SK-MEL-5 (cell line): ENCODE results near the gene MAP2K3. TPM values are rescaled to one million over a fixed set of nuclear protein-coding genes. Genes with fewer than 3 reads are reported as not detected.
"Not testable (repeated sequence)": the region's sequence is repeated elsewhere in the genome, so short reads cannot be mapped to it uniquely, and the experiment has no call there.

ENCODE experiments used
- DNase-seq: peaks from one replicate; pipeline ENCODE4 v3.0.0-alpha.2; 2016; ENCODE audit warnings: low read depth, low spot score
- in situ Hi-C: cut with HindIII; loops from 2 replicates; pipeline ENCODE4 v1.10.0; 2016; ENCODE audit warnings: low sequenced_read_pairs, high pct_unique_total_duplicates, low pct_unique_long_range_greater_than_20kb
- total RNA-seq: library from RNA; depleted of rRNA; stranded (reverse); fragments of >200 nt; shearing (Covaris generic); gene quantifications from 2 replicates; pipeline ENCODE4 v1.2.3, GENCODE V29; 2014

Gene MAP2K3
- total RNA-seq, 1 experiment from 2014 or later, result 28.7 TPM

DNA sequence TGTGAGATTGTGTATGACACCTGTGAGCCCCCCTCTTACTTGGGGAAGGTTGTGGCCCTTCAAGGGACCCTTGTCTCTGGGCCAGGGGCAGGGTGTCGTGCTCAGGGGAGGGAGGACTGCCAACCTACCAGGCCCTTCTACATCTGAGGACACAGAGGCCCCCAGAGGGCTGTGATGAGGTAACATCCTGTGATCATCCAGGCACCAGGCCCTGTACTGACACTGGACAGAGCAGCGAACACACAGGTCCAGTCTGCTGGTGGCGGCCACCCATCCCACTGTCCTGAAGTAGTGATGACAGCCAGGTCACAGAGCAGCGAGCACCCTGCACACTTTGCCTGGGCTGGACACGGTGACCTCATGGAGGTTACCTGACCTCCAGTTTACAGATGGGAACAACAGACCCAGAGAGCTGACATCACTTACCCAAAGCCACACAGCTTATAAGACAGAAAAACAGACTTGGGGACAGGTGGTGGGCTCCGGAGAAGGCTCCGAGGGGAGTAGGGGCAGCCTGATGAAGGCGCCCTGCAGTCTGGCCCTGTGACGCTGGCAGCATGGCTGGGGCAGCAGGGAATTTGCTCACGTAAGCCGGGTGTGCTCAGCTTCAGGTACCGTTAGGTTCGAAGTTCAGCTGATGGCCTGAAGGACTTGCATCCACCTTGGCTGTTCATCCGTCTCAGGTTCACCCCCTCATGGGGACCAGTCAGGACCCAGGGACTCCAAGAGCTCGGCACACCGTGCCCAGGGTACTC lies 30.9 kb downstream of the MAP2K3 start:
- in situ Hi-C loops, result not testable (repeated sequence)

DNA sequence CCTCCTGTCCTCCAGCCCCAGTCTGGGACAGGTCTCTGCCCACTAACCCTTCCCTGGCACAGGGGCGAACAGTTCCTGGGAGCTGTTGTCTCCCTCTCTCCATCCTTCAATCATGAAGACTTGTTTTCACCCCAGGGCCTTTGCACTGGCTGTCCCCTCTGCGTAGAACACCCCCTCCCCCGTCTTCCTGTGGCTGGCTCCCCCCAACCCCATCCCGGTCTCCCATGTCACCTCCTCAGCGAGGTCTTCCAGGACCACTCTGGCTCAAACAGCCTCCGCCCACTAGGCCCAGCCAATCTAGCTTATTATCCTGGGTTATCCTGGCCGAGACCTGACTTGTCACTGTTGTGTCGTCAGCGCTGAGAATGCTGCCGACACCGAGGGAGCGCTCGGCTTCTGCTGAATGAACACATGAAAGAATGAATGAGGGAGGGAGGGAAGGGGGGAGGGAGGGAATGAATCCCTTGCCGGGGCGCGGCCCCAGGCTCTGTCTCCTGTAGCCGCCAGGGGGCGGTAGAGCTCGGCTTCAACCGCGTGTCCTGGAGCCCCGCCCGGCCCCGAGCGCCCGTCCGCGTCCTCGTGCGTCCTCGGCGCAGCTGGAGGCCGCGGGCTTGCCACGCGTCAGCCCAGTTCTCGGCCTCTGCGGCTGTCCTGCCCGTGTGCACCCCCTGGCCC lies 31.8 kb downstream of the MAP2K3 start:
- in situ Hi-C loops, result not testable (repeated sequence)

More for the DNA sequence above, 30.9 kb downstream of the MAP2K3 start:
- DNase-seq, result not testable (repeated sequence)

DNA sequence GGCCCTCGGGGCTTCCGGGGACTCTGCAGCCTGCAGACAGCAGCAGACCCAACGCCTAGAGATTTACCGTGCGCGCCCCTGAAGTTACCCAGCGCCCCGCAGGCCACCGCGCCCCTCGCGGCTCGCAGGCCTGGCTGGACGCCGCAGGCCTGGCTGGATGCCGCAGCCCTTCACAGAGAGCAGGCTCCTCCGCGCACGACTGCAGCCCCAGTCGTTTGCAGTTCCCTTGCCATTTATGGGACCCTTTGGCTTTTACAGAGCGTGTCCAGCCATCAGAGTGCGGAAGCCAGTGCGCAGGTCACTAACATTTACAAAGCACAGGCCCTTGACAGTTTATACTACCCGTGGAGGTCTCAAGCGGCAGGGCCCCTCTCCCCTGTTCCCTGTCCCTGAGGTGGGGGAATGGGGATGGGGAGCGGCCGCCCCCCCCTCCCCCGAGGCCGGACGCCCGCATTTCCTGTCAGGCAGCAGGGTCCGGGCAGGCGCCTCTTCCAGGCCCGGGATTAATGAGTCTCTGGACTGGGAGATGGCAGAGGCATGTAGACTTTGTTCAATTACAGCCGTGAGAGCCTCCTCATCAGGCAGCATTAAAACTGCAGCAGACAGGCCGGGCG lies 32.5 kb downstream of the MAP2K3 start:
- in situ Hi-C loops, DNase-seq: not testable (repeated sequence)

More for the DNA sequence above, 31.8 kb downstream of the MAP2K3 start:
- not testable (repeated sequence) for DNase-seq

DNA sequence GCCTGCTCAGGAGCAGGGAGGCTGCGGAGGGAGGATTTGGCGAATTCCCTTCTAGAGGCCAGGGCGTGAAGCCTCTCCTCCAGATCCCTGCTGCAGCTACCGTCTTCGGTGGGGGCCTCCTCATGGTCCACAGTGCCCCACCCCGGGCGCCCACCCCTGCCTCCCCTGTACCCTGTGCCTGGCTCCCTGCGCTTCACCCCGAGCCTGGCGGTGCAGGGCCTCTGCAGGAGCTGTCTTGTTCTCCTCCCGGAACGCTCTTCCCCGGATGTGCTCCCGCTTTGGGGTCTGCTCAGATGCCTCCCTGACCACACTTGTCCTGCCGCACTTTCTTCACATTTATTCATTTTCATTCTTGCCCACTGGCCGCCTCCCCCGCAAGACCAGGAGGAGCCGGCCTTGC lies 33.3 kb downstream of the MAP2K3 start:
- in situ Hi-C loops, DNase-seq: not testable (repeated sequence)

DNA sequence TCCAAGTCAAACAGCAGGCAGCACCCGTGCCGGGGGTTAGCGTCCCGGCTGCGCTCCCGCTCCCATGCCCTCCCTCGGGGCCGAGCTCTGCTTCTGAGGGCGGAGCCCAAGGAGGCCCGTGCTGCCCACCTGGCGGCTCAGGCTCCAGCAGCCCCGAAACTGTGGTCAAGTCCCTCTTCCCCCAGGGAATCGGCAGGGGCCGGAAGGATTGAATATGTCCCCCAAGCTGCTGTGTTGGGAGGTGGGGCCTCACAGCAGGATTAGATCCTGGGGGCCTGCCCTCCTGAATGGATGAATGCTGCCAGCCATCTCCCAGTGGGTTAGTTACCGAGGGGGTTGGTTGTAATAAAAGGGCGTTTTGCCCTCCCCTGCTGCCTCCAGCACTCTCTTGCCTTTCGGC lies 33.9 kb downstream of the MAP2K3 start:
- in situ Hi-C loops, result no loop called here

DNA sequence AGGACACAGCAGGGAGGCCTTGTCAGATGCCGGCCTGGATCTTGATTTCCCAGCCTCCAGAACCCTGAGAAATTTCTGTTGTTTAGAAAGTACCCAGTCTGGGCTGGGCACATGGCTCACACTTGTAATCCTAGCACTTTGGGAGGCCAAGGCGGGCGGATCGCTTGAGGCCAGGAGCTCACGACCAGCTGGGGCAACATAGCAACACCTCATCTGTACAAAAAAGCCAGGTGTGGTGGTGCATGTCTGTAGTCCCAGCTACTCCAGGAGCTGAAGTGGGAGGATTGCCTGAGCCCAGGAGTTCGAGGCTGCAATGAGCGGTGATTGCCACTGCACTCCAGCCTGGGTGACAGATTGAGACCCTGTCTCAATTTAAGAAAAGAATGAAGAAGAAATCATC lies 34.3 kb downstream of the MAP2K3 start:
- DNase-seq, in situ Hi-C loops: not testable (repeated sequence)

More for the DNA sequence above, 33.9 kb downstream of the MAP2K3 start:
- no peak for DNase-seq

DNA sequence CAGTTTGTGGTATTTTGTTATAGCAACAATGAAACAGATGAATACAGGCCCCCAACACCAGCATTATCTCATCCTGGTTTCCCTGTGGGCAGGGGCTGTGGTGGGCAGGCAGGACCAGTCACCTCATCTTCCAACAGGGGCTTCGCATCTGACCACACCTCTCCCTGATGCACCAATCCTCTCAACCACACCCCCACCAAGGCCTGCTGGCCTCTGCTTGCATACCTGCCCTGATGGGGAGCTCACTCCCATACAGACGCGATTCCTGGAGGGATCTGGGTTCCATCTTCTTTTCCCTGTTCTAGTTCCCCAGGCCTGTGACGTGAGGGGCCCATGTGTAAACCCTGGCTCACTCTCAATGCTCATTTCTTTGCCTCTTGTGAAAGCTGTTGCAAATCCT lies 34.7 kb downstream of the MAP2K3 start:
- in situ Hi-C loops, DNase-seq: not testable (repeated sequence)

DNA sequence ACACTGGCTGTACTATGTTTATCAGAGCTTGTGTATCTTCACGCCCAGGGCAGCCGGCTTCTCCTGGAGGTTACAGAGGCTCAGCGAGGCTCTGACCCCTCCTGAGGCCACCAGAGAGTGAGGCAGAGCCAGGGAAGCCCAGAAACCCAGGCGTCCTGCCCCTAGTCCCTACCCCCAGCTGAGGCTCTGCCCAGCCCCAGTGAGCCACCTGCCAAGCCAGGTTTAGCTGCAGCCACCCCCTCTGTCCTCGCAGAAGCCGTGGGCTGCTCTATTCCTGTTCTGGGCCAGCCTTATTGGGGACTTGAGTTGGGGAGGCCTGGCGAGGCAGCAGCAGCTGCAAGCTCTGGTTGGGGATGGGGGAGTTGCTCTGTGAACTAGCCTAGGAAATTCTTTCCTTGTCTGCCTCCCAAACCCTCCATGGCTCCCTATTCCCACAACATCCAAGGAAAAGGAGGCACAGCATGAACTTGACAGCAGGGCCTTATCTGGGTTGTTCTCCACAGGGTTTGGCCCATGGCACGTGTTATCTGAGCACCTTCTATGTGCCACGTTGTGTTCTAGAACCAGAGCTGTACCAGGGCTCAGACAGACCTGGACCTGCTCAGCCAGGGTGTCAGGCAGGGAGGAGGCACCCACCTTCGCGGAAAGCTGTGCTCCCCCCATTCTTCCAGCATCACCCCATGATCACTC lies 35.3 kb downstream of the MAP2K3 start:
- in situ Hi-C loops, DNase-seq: not testable (repeated sequence)

DNA sequence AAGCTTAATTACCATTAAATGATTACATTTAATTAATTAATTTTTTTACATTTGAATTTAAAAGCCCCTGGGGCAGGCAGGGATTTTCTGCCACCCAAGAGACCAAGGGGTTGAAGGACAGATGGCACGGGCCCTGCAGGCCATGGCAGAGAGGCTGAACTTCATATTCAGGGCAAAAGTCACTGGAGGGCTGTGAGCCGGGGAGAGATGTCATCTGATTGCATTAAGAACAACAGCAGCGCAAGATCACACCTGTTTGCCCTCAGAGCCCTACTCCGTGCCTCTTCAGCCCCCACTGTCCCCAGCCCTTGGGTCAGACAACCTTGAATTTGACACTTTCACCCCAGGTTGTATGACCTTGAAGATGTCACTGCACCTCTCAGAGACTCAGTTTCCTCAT lies 35.9 kb downstream of the MAP2K3 start:
- in situ Hi-C loops, result not testable (repeated sequence)

DNA sequence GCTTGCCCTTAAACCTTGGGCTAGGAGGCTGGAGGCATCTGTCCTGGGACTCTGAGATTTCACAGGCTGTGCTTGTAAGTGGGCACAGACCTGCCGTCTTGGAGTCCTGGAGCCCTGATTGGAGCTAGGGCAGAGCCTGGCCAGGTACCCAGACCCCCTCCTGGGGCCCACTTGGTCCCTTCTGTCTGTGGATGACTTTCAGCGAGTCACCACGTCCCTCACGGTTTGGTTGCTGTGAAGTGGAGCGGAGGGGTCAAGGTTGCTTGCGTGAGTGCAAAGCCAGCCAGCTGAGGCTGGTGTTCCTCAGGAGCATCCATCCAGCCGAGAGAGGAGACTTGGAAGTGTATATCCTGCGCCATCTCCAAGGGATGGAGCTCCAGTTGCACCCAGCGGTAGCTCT lies 36.5 kb downstream of the MAP2K3 start:
- in situ Hi-C loops, DNase-seq: not testable (repeated sequence)

More for the DNA sequence above, 35.9 kb downstream of the MAP2K3 start:
- DNase-seq, result not testable (repeated sequence)

DNA sequence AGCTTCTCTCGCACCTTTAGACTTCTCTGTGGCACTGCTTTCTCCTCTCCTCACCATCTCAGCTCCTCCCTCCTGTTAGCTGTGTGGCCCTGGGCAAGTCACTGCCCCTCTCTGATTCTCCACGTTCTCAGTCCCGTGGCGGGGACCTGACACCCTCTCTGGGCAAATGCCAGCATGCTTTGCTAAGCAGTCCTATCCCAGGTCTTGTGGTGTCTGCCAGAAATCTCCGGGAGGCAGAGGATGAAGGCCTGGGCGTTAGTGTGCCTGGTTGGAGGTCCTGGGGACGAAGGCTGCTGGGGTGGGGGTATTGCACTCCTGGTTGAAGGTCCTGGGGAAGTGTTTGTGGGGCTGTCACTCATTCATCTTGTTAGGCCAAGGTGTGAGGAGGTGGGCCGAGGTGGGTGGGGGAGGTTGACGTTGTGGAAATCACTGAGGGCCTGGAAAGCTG lies 37.3 kb downstream of the MAP2K3 start:
- DNase-seq, in situ Hi-C loops: not testable (repeated sequence)

DNA sequence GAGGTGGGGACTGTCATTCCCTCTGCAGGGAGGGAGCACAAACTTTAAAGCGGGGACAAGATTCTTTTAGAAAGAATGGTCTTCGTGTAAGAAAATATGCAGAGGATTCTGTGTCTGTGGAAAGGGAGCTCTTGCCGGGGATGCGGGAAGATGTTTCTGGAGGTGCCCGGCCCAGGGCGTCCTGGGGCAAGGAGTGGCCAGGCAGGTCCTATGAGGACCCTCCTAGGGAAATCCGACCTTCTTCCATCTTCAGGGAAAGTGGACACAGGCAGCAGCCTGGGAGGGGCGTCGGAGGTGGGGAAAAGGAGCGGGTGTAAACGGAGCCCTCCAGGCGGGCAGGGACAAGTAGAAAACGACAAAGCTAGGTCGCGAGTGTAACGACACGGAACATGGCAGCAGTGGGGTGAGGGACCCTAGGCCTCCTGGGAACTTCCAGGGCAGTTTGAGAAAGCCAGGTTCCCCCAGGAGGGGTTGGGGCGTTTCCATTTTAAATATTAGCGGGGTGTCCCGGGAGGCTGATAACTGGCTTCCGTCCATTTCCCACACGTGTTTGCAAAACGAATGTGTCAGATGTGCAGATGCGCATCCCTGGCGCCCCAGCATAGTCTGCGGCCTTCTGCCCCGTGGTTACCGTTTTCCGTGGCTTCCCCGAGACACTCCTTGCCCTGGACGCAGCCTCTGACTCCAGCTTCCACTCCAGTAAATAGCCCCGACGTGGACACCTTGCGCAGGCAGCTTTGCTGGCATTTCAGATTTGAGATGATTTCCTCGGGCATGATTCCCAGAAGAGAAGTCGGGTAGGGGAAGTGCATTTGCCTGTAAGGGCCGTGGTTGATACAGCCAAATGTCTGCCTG lies 39.0 kb downstream of the MAP2K3 start:
- in situ Hi-C loops, DNase-seq: not testable (repeated sequence)

DNA sequence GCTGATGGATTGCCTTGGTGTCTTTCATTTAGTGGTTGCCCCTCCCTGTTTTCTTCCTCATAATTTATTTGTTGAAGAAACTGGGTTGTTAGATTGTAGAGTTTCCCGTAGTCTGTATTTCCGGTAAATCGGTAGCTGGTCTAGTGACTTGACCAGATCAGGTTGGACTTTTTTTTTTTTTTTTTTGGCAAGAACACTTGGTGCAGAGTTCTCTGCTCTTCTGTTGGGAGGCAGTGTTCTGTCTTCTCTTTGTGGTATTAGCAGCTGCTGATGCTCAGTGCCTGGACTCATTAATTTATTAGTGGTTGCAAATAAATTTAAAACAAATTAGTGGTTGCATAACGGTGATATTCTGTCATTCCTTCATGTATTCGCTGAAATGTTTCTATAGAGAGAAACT lies 40.2 kb downstream of the MAP2K3 start:
- in situ Hi-C loops, DNase-seq: not testable (repeated sequence)

DNA sequence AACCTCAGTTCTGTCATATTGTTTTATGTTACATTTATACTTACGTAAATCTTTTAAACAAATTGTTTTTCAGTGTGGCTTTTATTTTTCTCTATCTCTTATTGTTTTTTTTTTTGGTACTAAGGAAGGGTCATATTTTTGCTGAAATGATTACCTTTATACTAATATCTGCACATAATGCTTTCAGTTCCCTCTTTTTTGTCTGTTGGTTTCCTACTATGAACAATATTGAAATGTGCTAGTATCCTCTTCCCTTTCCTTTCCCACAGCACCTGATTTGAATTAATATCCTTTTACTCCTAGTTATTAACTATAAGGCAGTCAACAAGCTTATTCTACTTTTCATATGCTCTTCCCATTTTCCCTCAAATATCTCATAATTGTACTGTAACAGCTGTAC lies 43.4 kb downstream of the MAP2K3 start:
- DNase-seq, in situ Hi-C loops: not testable (repeated sequence)

DNA sequence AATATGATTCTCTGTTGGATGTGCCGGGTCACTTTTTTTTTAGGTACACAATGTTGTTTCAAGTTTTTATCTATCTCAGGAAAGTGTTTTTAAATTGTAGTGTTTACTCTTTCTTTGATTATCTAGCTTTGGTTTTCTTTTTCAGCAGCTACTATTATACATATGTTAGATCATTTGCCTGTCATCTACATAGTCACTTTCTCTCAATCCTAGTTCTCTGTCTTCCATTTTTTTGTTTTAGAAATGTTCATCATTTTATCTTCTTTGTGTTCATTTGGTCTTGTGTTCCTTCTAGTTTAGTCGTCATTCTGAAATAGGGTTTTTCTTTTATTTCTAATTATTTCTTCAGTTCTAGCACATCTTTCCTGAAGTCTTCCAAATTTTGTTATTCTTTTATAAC lies 44.3 kb downstream of the MAP2K3 start:
- in situ Hi-C loops, DNase-seq: not testable (repeated sequence)

DNA sequence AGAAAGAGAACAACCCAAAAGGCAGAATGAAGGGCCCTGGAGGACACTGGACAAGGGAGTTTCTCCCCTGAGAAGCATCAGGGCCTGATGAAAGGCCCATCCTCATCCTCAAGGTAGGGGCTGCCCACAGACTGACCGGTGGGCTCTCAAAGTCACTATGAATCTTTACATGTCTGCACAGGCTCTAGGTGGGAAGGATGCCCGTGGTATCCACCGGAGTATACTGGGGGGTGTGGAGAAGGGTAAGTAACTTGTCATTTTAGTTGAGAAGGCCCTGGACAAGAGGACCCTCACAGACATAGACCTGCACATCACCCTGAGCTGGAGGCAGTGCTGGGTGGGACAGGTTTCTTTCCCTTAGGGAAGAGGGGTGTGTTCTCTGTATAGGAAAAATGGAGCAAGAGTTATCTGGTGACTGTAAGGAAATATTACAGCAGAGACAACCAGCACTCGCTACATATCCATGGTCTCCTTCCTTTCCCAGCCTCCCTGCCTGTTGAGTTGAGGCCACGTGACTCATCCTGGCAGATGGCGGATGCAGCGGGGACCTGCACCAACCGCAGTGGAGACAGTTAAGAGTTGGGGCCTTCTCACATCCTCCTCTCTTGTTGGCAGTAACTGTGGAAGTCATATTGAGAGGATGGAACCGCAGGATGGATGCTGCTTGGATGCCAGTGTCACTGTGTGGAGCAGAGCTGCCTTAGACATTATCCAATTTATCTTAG lies 46.1 kb downstream of the MAP2K3 start:
- DNase-seq, result no peak
- in situ Hi-C loops, result no loop called here
